ENCODE data around the gene LSR. TPM values are rescaled to one million over a fixed set of nuclear protein-coding genes. Genes with fewer than 3 reads are reported as not detected.

Gene LSR
- total RNA-seq, 1 donor from 2014 or later: 54.7 TPM

- H3K4me3 Mint-ChIP-seq: peak overlapping the region; percentile 7
- H3K36me3 Mint-ChIP-seq: no peaks in the 10 kb centered on the region
- peaks cover 66% of the 10 kb centered on the region for H3K4me1 Mint-ChIP-seq
- H3K27ac Mint-ChIP-seq: peak overlapping the region; percentile 98
- no peak for DNase-seq (ENCODE audit: low spot score in 2 of 2, unreplicated experiment in 2 of 2)
- no peaks in the 10 kb centered on the region for H3K9me3 Mint-ChIP-seq
- H3K27me3 Mint-ChIP-seq (ENCODE audit: low read depth): no peaks in the 10 kb centered on the region
- TF ChIP-seq CTCF (IDR thresholded peaks at IDR 0.05; ENCODE audit: unreplicated experiment): no peak
Observed at GRCh38 chr19:35308910-35309309, 60.1 kb downstream of the LSR start.

GRCh38 chr19:35309481-35310279, 60.9 kb downstream of the LSR start:
- Mint-ChIP-seq H3K4me3 (peak overlapping the region; percentile 63), H3K4me1 (peaks cover 69% of the 10 kb centered on the region), H3K36me3 (no peaks in the 10 kb centered on the region), H3K27me3 (ENCODE audit: low read depth) (no peaks in the 10 kb centered on the region), H3K27ac (peak overlapping the region; percentile 98), H3K9me3 (no peaks in the 10 kb centered on the region)
- DNase-seq (ENCODE audit: low spot score in 2 of 2, unreplicated experiment in 2 of 2): peak; percentile 49 to 71
- TF ChIP-seq CTCF (IDR thresholded peaks at IDR 0.05; ENCODE audit: unreplicated experiment): no peak

GRCh38 chr19:35310331-35310730, 61.5 kb downstream of the LSR start:
- Mint-ChIP-seq H3K36me3 (no peaks in the 10 kb centered on the region), H3K4me1 (peaks cover 70% of the 10 kb centered on the region), H3K4me3 (peak overlapping the region; percentile 63), H3K9me3 (no peaks in the 10 kb centered on the region), H3K27me3 (ENCODE audit: low read depth) (no peaks in the 10 kb centered on the region), H3K27ac (peak overlapping the region; percentile 98)
- no peak for DNase-seq (ENCODE audit: low spot score in 2 of 2, unreplicated experiment in 2 of 2)
- TF ChIP-seq CTCF (IDR thresholded peaks at IDR 0.05; ENCODE audit: unreplicated experiment): no peak

GRCh38 chr19:35310811-35311465, 62.1 kb downstream of the LSR start:
- no peaks in the 10 kb centered on the region for H3K9me3 Mint-ChIP-seq
- H3K27me3 Mint-ChIP-seq (ENCODE audit: low read depth): no peaks in the 10 kb centered on the region
- no peak for DNase-seq (ENCODE audit: low spot score in 2 of 2, unreplicated experiment in 2 of 2)

More at GRCh38 chr19:35310811-35311465, 62.1 kb downstream of the LSR start:
- peaks cover 73% of the 10 kb centered on the region for H3K4me1 Mint-ChIP-seq
- peak overlapping the region; percentile 98 for H3K27ac Mint-ChIP-seq
- no peak for TF ChIP-seq CTCF (IDR thresholded peaks at IDR 0.05; ENCODE audit: unreplicated experiment)
- no peaks in the 10 kb centered on the region for H3K36me3 Mint-ChIP-seq
- H3K4me3 Mint-ChIP-seq: peak overlapping the region; percentile 63
